Liver (tissue), 9 donors: ENCODE results near the gene KIF3B. TPM values are rescaled to one million over a fixed set of nuclear protein-coding genes. Genes with fewer than 3 reads are reported as not detected.

Experiments
- DNase-seq: peaks from one replicate; pipeline ENCODE4 v3.0.0-alpha.2; 2017; ENCODE audit warnings: low spot score
- H3K27ac ChIP-seq, 2 donors: one replicate each; pipeline ENCODE4 v1.7.0; 2013; ENCODE audit warnings: inconsistent platforms in 2 of 2, low read length in 2 of 2, control low read depth in 1 of 2, low read depth in 1 of 2, mild to moderate bottlenecking in 1 of 2
- H3K27me3 ChIP-seq, 4 donors: one replicate each; pipeline versions ENCODE4 v1.6.1 to v1.7.0; 2013; ENCODE audit warnings: low read length in 3 of 4, inconsistent platforms in 1 of 4, mild to moderate bottlenecking in 1 of 4, moderate library complexity in 1 of 4; ENCODE audit not compliant: control insufficient read depth in 4 of 4, insufficient read depth in 4 of 4
- H3K36me3 ChIP-seq, 4 donors: one replicate each; pipeline versions ENCODE4 v1.6.1 to v1.7.0; 2013; ENCODE audit warnings: low read length in 3 of 4, mild to moderate bottlenecking in 3 of 4, low read depth in 1 of 4, moderate library complexity in 1 of 4; ENCODE audit not compliant: control insufficient read depth in 4 of 4, insufficient read depth in 3 of 4
- H3K4me1 ChIP-seq, 4 donors: one replicate each; pipeline versions ENCODE4 v1.6.1 to v1.7.0; 2013; ENCODE audit warnings: low read length in 3 of 4, mild to moderate bottlenecking in 3 of 4, moderate library complexity in 1 of 4; ENCODE audit not compliant: control insufficient read depth in 4 of 4, insufficient read depth in 4 of 4
- H3K4me3 ChIP-seq, 3 donors: one replicate each; pipeline versions ENCODE4 v1.6.1 to v1.7.0; 2013; ENCODE audit warnings: low read length in 3 of 3, control low read depth in 1 of 3, low read depth in 1 of 3, mild to moderate bottlenecking in 1 of 3
- H3K9ac ChIP-seq, 2 donors: one replicate each; pipeline ENCODE4 v1.7.0; 2013; ENCODE audit warnings: low read length in 2 of 2, mild to moderate bottlenecking in 2 of 2, moderate library complexity in 2 of 2, control low read depth in 1 of 2, low read depth in 1 of 2
- H3K9me3 ChIP-seq, 4 donors: one replicate each; pipeline versions ENCODE4 v1.6.1 to v1.7.0; 2013; ENCODE audit warnings: low read length in 3 of 4; ENCODE audit not compliant: control insufficient read depth in 4 of 4
- ATF3 ChIP-seq: IDR thresholded peaks from 2 replicates; pipeline ENCODE4 v1.6.1; 2016; ENCODE audit warnings: antibody characterized with exemption
- CTCF ChIP-seq: fragments of 150-350 bp; IDR thresholded peaks from 2 replicates; pipeline ENCODE4 v1.5.1; 2017; ENCODE audit warnings: improper control_type of control experiment, low read depth, low read length; ENCODE audit not compliant: missing input control
- EGR1 ChIP-seq, 2 donors: IDR thresholded peaks; 2 replicates each; pipeline ENCODE4 v1.6.1; 2016 to 2018; ENCODE audit warnings: antibody characterized with exemption in 2 of 2, low read depth in 2 of 2
- FOXA1 ChIP-seq: IDR thresholded peaks from 2 replicates; pipeline ENCODE4 v1.6.1; 2016; ENCODE audit warnings: antibody characterized with exemption
- FOXA2 ChIP-seq: IDR thresholded peaks from 2 replicates; pipeline ENCODE4 v1.6.1; 2016; ENCODE audit warnings: antibody characterized with exemption
- GABPA ChIP-seq, 2 donors: IDR thresholded peaks in 1 of 2; conservative IDR thresholded peaks in 1 of 2; 2 replicates each; pipeline ENCODE4 v1.6.1; 2016; ENCODE audit warnings: antibody characterized with exemption in 2 of 2, mild to moderate bottlenecking in 1 of 2, moderate library complexity in 1 of 2
- HNF4A ChIP-seq, 2 donors: conservative IDR thresholded peaks; 2 replicates each; pipeline ENCODE4 v1.6.1; 2016; ENCODE audit warnings: antibody characterized with exemption in 2 of 2, mild to moderate bottlenecking in 2 of 2
- HNF4G ChIP-seq: IDR thresholded peaks from 2 replicates; pipeline ENCODE4 v1.6.1; 2016; ENCODE audit warnings: antibody characterized with exemption
- JUND ChIP-seq, 2 donors: IDR thresholded peaks; 2 replicates each; pipeline ENCODE4 v1.6.1; 2016; ENCODE audit warnings: antibody characterized with exemption in 2 of 2
- MAX ChIP-seq: IDR thresholded peaks from 2 replicates; pipeline ENCODE4 v1.6.1; 2016; ENCODE audit warnings: antibody characterized with exemption
- NR2F2 ChIP-seq: IDR thresholded peaks from 2 replicates; pipeline ENCODE4 v1.6.1; 2016; ENCODE audit warnings: antibody characterized with exemption
- RAD21 ChIP-seq, 2 donors: IDR thresholded peaks; 2 replicates each; pipeline ENCODE4 v1.6.1; 2016; ENCODE audit warnings: antibody characterized with exemption in 2 of 2, mild to moderate bottlenecking in 2 of 2
- REST ChIP-seq: IDR thresholded peaks from 2 replicates; pipeline ENCODE4 v1.6.1; 2016; ENCODE audit warnings: antibody characterized with exemption, mild to moderate bottlenecking
- RXRA ChIP-seq, 2 donors: IDR thresholded peaks; 2 replicates each; pipeline ENCODE4 v1.6.1; 2017 to 2018; ENCODE audit warnings: antibody characterized with exemption in 2 of 2, mild to moderate bottlenecking in 1 of 2
- SP1 ChIP-seq: IDR thresholded peaks from 2 replicates; pipeline ENCODE4 v1.6.1; 2018; ENCODE audit warnings: antibody characterized with exemption, mild to moderate bottlenecking
- TAF1 ChIP-seq: conservative IDR thresholded peaks from 2 replicates; pipeline ENCODE4 v1.6.1; 2016; ENCODE audit warnings: antibody characterized with exemption, mild to moderate bottlenecking
- YY1 ChIP-seq: IDR thresholded peaks from 2 replicates; pipeline ENCODE4 v1.6.1; 2016; ENCODE audit warnings: antibody characterized with exemption, mild to moderate bottlenecking
- ZBTB33 ChIP-seq: IDR thresholded peaks from 2 replicates; pipeline ENCODE4 v1.6.1; 2016; ENCODE audit warnings: antibody characterized with exemption
- WGBS: extraction: QIAGEN DNeasy Blood & Tissue Kit; methylation state at CpG from one replicate; pipeline ENCODE4 v1.1.7; 2013; 5-methylcytosine and 5-hydroxymethylcytosine counted together
- polyA plus RNA-seq, 2 donors: library from polyadenylated mRNA; stranded (reverse) in 1 of 2; unstranded in 1 of 2; fragments of 200-250 nt in 1 of 2; fragments of >200 nt in 1 of 2; fragmentation: Nextera tagmentation in 1 of 2; extraction: Ambion mirVana in 1 of 2; gene quantifications; one replicate each; pipeline versions ENCODE4 v1.2.1 to v1.2.3, GENCODE V29; 2013 to 2015
- total RNA-seq, 2 donors: library from RNA; depleted of rRNA; stranded (reverse); fragments of >200 nt; gene quantifications; one replicate each; pipeline ENCODE4 v1.2.3, GENCODE V29; 2014
- donor health status: healthy.
- donor health status: healthy.
- donor health status: healthy.
- donor health status: healthy.
- donor health status: healthy.

KIF3B gene
- total and polyA plus RNA-seq, 4 donors, result 8.3 to 24.2 (median 12.9) TPM

GRCh38 chr20:32343439-32343838 lies 66.0 kb downstream of the KIF3B start:
- Histone ChIP-seq H3K27ac (no peak overlapping the region), H3K36me3 (no peaks in the 10 kb centered on the region), H3K9me3 (no peaks in the 10 kb centered on the region), H3K9ac (no peak overlapping the region), H3K4me1 (no peaks in the 10 kb centered on the region), H3K27me3 (no peaks in the 10 kb centered on the region), H3K4me3 (no peak overlapping the region)
- TF ChIP-seq RXRA (IDR thresholded peaks at IDR 0.05) (no peak), REST (no peak), RAD21 (IDR thresholded peaks at IDR 0.05) (no peak), ZBTB33 (no peak), MAX (no peak), HNF4G (no peak), ATF3 (no peak), TAF1 (no peak), EGR1 (IDR thresholded peaks at IDR 0.05; ENCODE audit: low read depth in 2 of 2) (no peak), FOXA2 (no peak), FOXA1 (no peak), YY1 (no peak), SP1 (no peak), CTCF (no peak), GABPA (IDR thresholded peaks at IDR 0.05 in 1 of 2, conservative IDR thresholded peaks at IDR 0.05 in 1 of 2) (no peak), NR2F2 (no peak), HNF4A (conservative IDR thresholded peaks at IDR 0.05) (no peak), JUND (IDR thresholded peaks at IDR 0.05) (no peak)
- 92% methylated on average over 3 of the region's 3 CpGs for WGBS
- no peak for DNase-seq
